Subcutaneous adipose tissue (tissue), 4 donors: ENCODE results near the gene DMTF1. TPM values are rescaled to one million over a fixed set of nuclear protein-coding genes. Genes with fewer than 3 reads are reported as not detected.

Experiments
- total RNA-seq, 4 donors: library from RNA; depleted of rRNA; stranded (reverse); fragments of >200 nt; gene quantifications; one replicate each; pipeline ENCODE4 v1.1.0, GENCODE V29; 2016
- TF ChIP-seq, protein P1 (sequence below): fragments of 450-650 bp; IDR thresholded peaks from one replicate; pipeline ENCODE4 v1.5.1; 2016; ENCODE audit warnings: low read depth, mild to moderate bottlenecking, control low read depth, antibody characterized with exemption, moderate library complexity

DMTF1 gene
- total RNA-seq, 4 donors from 2014 or later: 85.3 to 119 (median 99.6) TPM

DNA sequence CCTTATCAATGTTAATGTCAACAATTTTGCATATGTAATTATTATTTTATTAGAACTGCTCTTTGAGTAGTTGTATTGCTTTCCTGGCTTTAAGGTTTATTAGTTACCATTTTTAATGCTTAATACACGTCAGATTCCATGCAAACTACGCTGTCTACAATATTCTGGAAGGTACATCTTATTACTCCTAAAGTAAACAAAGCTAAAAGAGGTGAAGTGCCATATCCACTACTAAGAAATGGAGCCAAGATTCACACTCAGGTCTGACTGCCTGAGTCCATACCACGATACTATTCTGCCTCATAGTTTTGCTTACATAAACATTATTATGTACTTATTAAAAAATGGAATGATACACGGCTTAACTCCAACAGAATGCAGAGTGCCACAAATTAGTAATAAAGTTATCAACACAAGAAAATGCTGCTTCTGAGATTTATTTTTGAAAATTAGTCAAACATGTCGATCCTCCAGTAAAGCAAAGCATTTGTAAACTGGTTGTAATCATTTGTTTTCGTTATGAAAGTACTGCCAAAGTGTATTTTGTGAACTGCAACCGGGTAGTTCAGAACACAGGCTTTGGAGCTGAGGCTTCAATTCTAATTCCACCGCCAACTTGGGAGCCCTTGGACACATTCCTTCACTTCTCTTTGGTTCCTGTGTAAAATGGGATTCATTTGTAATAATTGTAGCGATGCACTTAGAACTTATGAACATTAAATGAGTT, 1.1 kb upstream of the DMTF1 start:
- TF ChIP-seq, protein P1, sequence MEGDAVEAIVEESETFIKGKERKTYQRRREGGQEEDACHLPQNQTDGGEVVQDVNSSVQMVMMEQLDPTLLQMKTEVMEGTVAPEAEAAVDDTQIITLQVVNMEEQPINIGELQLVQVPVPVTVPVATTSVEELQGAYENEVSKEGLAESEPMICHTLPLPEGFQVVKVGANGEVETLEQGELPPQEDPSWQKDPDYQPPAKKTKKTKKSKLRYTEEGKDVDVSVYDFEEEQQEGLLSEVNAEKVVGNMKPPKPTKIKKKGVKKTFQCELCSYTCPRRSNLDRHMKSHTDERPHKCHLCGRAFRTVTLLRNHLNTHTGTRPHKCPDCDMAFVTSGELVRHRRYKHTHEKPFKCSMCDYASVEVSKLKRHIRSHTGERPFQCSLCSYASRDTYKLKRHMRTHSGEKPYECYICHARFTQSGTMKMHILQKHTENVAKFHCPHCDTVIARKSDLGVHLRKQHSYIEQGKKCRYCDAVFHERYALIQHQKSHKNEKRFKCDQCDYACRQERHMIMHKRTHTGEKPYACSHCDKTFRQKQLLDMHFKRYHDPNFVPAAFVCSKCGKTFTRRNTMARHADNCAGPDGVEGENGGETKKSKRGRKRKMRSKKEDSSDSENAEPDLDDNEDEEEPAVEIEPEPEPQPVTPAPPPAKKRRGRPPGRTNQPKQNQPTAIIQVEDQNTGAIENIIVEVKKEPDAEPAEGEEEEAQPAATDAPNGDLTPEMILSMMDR: no peak

DNA sequence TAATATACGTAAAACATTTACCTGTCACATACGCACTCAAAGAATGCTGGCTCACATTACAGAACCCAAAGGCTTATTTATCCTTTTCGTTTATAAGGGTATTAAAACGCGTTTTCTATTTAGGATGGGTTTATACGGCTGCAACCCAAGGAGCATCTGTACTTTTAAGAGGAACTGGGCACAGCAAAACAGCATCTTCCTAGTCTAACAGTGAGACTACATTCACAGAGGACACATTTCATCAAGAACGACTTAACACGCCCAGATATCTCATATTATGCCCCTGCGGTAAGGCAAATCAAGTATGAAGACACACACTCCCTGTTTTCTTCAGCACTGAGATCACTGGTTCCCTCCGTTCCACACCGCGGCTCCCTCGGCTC, 533 bp upstream of the DMTF1 start:
- TF ChIP-seq, protein P1: no peak

DNA sequence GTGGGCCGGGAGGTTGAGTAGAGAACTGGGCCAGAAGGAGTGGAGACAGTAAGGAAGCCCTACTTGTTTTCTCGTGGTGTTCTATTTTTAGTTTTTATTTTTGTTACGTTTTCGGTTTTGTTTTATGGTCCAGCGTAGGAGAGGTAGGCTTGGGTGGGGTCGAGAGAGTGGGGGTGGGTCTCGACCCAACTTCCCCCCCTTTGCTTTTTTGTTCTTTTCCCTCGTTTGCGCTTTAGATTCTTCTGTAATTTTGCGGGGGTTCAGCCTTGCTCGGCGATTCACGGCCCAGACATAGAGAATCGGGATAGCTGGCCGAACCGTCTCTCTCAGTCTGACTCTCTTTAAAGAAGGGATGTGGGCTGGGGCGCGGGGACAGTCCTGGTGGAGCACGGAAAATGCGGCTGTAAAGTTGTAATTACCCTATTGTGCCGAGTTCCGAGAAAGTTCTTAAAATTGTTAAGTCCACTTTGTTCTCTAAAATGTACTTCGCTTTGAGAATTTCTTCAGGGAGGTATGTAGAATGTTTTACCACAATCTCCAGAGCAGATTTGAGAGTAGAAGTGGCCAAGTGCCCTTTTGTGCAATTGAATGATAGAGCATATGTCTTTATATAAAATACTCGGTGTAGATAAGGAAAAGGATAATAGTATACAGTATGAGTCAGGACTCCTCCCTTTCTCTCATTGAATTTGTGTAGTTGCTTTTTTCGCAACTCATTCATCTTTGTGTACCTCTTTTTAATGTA, 816 bp downstream of the DMTF1 start:
- TF ChIP-seq, protein P1: no peak

DNA sequence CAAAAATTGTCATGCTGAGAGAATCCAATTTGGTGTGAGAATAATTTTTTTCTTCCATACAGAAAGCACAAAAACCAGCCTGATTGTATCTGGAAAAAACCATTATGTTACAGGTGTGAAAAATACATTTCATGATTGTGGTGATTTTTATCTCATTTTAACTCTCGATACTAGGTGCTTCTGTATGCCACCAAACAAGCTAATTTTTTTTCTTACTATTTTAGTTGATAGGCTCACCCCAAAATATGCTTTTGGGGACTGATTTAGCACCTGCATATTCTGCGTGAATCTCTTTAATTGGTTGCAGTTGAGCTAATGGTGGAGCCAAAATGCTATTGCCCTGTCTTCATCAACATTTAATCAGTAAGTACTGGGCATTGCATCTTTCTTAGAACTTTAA, 1.9 kb downstream of the DMTF1 start:
- TF ChIP-seq, protein P1: no peak

DNA sequence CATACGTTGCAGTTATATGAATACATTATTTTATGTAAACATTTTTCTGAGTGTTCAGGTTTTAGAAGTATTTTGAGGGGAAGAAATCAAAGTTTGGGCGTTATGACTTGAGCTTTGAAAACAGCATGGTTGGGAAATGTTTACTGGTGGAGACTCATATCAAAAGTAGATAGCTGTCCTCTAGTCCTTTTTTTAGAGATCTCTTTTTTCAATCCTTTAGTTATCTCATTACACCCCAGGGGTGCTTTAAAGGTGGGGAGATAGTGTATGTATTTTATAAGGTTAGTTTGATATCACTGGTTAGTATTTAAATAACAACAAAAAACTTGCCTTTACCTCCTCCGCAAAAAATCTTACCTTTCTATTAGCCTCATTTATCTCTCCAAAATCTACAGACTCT, 2.3 kb downstream of the DMTF1 start:
- TF ChIP-seq, protein P1: no peak

DNA sequence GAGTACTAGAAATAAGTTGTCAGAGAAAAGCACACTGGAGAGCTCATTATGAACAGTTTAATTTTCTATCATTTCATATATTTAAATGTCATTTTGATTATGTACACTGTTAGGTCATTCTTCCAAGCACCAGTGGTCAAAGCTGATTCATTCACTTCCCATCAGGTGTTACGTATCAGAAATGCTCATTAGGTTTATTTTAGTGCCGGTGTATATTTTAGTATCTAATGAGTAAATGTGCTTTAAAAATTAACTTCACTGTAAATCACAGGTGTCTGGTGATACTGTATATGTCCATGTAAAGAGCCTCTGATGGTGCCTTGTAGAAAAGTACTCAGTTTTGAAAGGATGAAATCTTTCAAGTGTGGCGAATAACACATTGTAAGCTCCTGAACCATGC, 3.5 kb downstream of the DMTF1 start:
- TF ChIP-seq, protein P1: no peak

DNA sequence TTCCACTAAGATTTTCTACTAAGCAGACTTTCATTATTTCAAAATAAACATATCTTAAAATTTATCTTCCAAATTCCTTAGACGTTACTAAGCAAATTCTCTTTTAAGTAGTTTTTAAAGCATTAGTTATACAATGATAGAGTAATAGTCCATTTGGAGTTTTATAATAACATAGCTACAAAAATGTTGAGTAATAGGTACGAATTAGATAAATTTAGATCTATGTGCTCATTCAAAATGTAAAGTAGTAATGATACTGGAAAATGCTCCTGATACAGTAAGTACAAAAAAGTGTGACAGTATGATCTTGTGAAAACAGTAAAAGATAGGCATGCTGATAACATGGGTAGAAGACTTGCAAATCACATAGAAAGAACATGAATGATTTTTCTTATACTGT, 4.5 kb downstream of the DMTF1 start:
- TF ChIP-seq, protein P1: no peak
